ENCODE results near the gene PAPPA2. TPM values are rescaled to one million over a fixed set of nuclear protein-coding genes. Genes with fewer than 3 reads are reported as not detected.

PAPPA2 gene
- total RNA-seq, 2 donors from 2014 or later = 1.3 TPM; not detected in 1

DNA sequence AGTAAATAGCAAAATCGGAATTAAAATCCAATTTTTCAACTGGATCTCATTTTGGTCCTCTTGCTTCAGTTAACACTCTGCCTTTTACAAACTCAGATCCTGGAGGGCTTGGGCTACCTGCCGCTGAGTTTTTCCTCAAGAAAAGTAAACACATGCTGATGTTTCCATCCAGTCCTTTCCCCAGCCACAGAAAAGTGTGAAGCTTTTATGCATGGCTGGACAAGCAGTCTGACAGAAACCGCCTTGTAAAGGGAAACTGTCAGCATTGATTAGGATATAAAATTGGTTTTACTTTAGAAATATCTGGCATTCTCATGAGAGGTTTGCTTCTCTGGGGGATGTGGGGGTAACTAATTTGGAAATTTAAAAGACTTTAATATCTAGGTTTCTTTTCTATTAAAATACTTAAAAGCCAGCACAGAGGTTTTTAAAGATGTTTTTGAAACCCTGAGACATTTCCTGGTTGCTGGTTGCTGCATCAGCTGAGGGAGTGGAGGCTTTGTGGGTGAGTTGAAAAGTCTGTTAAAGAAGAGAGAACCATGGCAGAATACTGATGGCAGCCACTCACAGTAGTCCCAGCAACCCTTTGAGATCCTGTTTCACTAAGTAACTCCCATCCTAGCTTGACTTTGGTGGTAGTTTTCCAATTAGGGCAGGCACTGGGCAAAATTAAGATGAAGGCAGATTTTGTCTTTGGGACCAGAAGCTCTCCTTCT is 238.3 kb downstream of the PAPPA2 start:
- H3K4me3 ChIP-seq (ENCODE audit: low read length) = no peak overlapping the region
- Mint-ChIP-seq H3K27ac (no peak overlapping the region), H3K36me3 (ENCODE audit: low read depth) (no peaks in the 10 kb centered on the region), H3K9me3 (no peaks in the 10 kb centered on the region), H3K4me1 (peaks cover under 1% of the 10 kb centered on the region), H3K27me3 (ENCODE audit: insufficient read depth) (no peaks in the 10 kb centered on the region), H3K4me3 (no peak overlapping the region)
- H3K36me3 ChIP-seq (ENCODE audit: control insufficient read depth, insufficient read depth, low read length) = no peaks in the 10 kb centered on the region
- H3K9me3 ChIP-seq (ENCODE audit: control insufficient read depth, low read length) = no peaks in the 10 kb centered on the region
- H3K27ac ChIP-seq (ENCODE audit: low read depth, low read length) = no peak overlapping the region
- H3K9ac ChIP-seq (ENCODE audit: extremely low read depth, low read length, poor library complexity, severe bottlenecking) = no peak overlapping the region
- no peak for DNase-seq
- 70 to 100% methylated on average over 1 to 3 of the region's 3 CpGs for WGBS, 2 experiments (ENCODE audit: insufficient coverage in 1 of 2, insufficient read length in 1 of 2)
- H3K4me1 ChIP-seq (ENCODE audit: control insufficient read depth, insufficient read depth, low read length) = no peaks in the 10 kb centered on the region
- TF ChIP-seq, protein P1, sequence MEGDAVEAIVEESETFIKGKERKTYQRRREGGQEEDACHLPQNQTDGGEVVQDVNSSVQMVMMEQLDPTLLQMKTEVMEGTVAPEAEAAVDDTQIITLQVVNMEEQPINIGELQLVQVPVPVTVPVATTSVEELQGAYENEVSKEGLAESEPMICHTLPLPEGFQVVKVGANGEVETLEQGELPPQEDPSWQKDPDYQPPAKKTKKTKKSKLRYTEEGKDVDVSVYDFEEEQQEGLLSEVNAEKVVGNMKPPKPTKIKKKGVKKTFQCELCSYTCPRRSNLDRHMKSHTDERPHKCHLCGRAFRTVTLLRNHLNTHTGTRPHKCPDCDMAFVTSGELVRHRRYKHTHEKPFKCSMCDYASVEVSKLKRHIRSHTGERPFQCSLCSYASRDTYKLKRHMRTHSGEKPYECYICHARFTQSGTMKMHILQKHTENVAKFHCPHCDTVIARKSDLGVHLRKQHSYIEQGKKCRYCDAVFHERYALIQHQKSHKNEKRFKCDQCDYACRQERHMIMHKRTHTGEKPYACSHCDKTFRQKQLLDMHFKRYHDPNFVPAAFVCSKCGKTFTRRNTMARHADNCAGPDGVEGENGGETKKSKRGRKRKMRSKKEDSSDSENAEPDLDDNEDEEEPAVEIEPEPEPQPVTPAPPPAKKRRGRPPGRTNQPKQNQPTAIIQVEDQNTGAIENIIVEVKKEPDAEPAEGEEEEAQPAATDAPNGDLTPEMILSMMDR (conservative IDR thresholded peaks at IDR 0.05) = no peak
- H3K27me3 ChIP-seq (ENCODE audit: control insufficient read depth, insufficient read depth, low read length, poor library complexity, severe bottlenecking) = no peaks in the 10 kb centered on the region

GRCh38 chr1:176702901-176703300 is 239.9 kb downstream of the PAPPA2 start:
- H3K4me1 ChIP-seq (ENCODE audit: control insufficient read depth, insufficient read depth, low read length) = no peaks in the 10 kb centered on the region
- Mint-ChIP-seq H3K9me3 (no peaks in the 10 kb centered on the region), H3K4me1 (no peaks in the 10 kb centered on the region), H3K27ac (no peak overlapping the region), H3K4me3 (no peak overlapping the region), H3K36me3 (ENCODE audit: low read depth) (no peaks in the 10 kb centered on the region), H3K27me3 (ENCODE audit: insufficient read depth) (no peaks in the 10 kb centered on the region)
- H3K9me3 ChIP-seq (ENCODE audit: control insufficient read depth, low read length) = no peaks in the 10 kb centered on the region
- H3K27ac ChIP-seq (ENCODE audit: low read depth, low read length) = no peak overlapping the region
- 82 to 100% methylated on average over 2 to 3 of the region's 3 CpGs for WGBS, 2 experiments (ENCODE audit: insufficient coverage in 1 of 2, insufficient read length in 1 of 2)
- DNase-seq = no peak
- no peaks in the 10 kb centered on the region for H3K36me3 ChIP-seq (ENCODE audit: control insufficient read depth, insufficient read depth, low read length)
- TF ChIP-seq, protein P1 (conservative IDR thresholded peaks at IDR 0.05) = no peak
- H3K27me3 ChIP-seq (ENCODE audit: control insufficient read depth, insufficient read depth, low read length, poor library complexity, severe bottlenecking) = no peaks in the 10 kb centered on the region
- H3K9ac ChIP-seq (ENCODE audit: extremely low read depth, low read length, poor library complexity, severe bottlenecking) = no peak overlapping the region
- no peak overlapping the region for H3K4me3 ChIP-seq (ENCODE audit: low read length)

DNA sequence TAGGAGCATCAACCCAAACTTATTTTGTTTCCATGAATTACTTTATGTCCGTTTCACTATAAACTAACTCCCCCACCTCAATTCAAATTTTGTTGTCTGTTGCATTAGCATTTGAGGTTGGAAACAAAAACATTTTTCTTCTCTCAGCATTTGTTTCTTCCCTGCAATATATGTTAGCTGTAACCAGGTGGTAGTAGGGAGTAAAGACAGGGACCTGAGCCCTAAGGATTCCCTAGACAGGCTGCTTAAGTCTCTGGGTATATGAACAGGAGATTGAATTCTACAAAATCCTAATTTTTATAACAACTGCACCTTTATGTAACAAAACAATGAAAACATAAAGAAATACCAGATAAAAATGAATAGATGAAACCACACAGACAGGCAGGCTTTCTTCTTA is 242.6 kb downstream of the PAPPA2 start:
- Histone ChIP-seq H3K4me3 (ENCODE audit: low read length) (no peak overlapping the region), H3K9me3 (ENCODE audit: control insufficient read depth, low read length) (no peaks in the 10 kb centered on the region), H3K36me3 (ENCODE audit: control insufficient read depth, insufficient read depth, low read length) (no peaks in the 10 kb centered on the region), H3K27ac (ENCODE audit: low read depth, low read length) (no peak overlapping the region), H3K4me1 (ENCODE audit: control insufficient read depth, insufficient read depth, low read length) (no peaks in the 10 kb centered on the region), H3K27me3 (ENCODE audit: control insufficient read depth, insufficient read depth, low read length, poor library complexity, severe bottlenecking) (no peaks in the 10 kb centered on the region), H3K9ac (ENCODE audit: extremely low read depth, low read length, poor library complexity, severe bottlenecking) (no peak overlapping the region)
- Mint-ChIP-seq H3K9me3 (no peaks in the 10 kb centered on the region), H3K36me3 (ENCODE audit: low read depth) (no peaks in the 10 kb centered on the region), H3K4me1 (no peaks in the 10 kb centered on the region), H3K27me3 (ENCODE audit: insufficient read depth) (no peaks in the 10 kb centered on the region), H3K4me3 (no peak overlapping the region), H3K27ac (no peak overlapping the region)
- TF ChIP-seq, protein P1 (conservative IDR thresholded peaks at IDR 0.05) = peak; percentile 64
- no peak for DNase-seq
- WGBS, 2 experiments (ENCODE audit: insufficient coverage in 1 of 2, insufficient read length in 1 of 2) = 91 to 100% methylated on average over 1 of the region's 1 CpG

Measured in endodermal cell (in vitro differentiated cells).